Muscle of arm (tissue), 12 donors: Measurements from ENCODE around the gene PROK1. TPM values are rescaled to one million over a fixed set of nuclear protein-coding genes. Genes with fewer than 3 reads are reported as not detected.

ENCODE experiments used
- polyA plus RNA-seq, 12 donors: library from polyadenylated mRNA; unstranded; fragments of 120-200 nt; gene quantifications; one replicate each; pipeline ENCODE4 v1.2.1, GENCODE V29; 2013; ENCODE audit not compliant: insufficient read length in 12 of 12

PROK1 gene
- polyA plus RNA-seq, 12 donors = 0.09 to 0.12 TPM; not detected in 10

Other genes with a start within 250 kb of the PROK1 start
- 10 to 100 TPM in 1 of 12 donors, 1 to 10 TPM in 10, not detected in 1; 4.7 to 21.9 (median 7.6) TPM for gene KCNC4, start 240.8 kb upstream of the PROK1 start, polyA plus RNA-seq
- gene RBM15, start 111.8 kb upstream of the PROK1 start, polyA plus RNA-seq = 1 to 10 TPM in 11 of 12 donors, not detected in 1; 7.2 to 9.6 (median 8.4) TPM
- 10 to 100 TPM in 7 of 12 donors, 1 to 10 TPM in 4, not detected in 1; 7.2 to 24.8 (median 10.6) TPM for gene SLC16A4, start 60.1 kb upstream of the PROK1 start, polyA plus RNA-seq
- 100 to 1,000 TPM in 7 of 12 donors, 10 to 100 TPM in 4, not detected in 1; 59.5 to 127 (median 109) TPM for gene LAMTOR5, start 43.5 kb upstream of the PROK1 start, polyA plus RNA-seq
- gene KCNA10, start 68.0 kb downstream of the PROK1 start, polyA plus RNA-seq = 1 to 10 TPM in 1 of 12 donors, under 1 TPM in 9, not detected in 2; 0.12 to 1.2 (median 0.37) TPM
- 1 to 10 TPM in 9 of 12 donors, under 1 TPM in 2, not detected in 1; 0.59 to 2.2 (median 1.2) TPM for gene KCNA2, start 155.2 kb downstream of the PROK1 start, polyA plus RNA-seq
- under 1 TPM in 8 of 12 donors, not detected in 4; 0.08 to 0.39 (median 0.20) TPM for gene KCNA3, start 223.8 kb downstream of the PROK1 start, polyA plus RNA-seq